Measurements from ENCODE around the gene FRAS1. TPM values are rescaled to one million over a fixed set of nuclear protein-coding genes. Genes with fewer than 3 reads are reported as not detected.

FRAS1 gene
- total and polyA plus RNA-seq, 4 donors = 0.08 to 1.4 (median 0.87) TPM; not detected in 1

DNA sequence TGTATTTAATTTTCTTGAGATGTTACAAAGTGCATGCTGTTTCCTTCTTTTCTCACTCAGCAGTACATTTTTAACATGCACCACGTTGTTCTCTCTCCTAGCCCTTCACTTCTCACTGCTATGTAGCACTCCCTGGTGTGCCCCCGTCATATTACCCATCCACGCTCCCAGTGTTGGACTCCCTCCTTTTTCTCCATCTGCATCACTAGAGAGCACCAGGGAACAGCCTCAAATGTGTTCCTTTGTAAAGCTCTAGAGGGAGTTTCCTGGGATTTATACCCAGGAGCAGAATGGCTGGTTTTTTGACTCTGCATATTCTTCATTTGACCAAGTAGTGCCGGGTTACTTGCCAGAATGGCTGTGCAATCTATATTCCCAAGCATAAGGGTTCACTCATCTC is 254.2 kb downstream of the FRAS1 start:
- Histone ChIP-seq H3K4me3 (ENCODE audit: low read length in 2 of 2) (no peak overlapping the region), H3K9me3 (ENCODE audit: control insufficient read depth, low read length) (no peaks in the 10 kb centered on the region), H3K4me1 (ENCODE audit: control insufficient read depth in 1 of 2, insufficient read depth in 2 of 2, low read length in 2 of 2) (no peaks in the 10 kb centered on the region), H3K36me3 (ENCODE audit: control insufficient read depth in 1 of 2, insufficient read depth in 2 of 2, low read length in 1 of 2) (no peaks in the 10 kb centered on the region), H3K27me3 (ENCODE audit: control insufficient read depth in 1 of 2, insufficient read depth in 2 of 2, low read length in 1 of 2) (no peaks in the 10 kb centered on the region), H3K27ac (ENCODE audit: low read depth in 1 of 2, low read length in 2 of 2) (no peak overlapping the region)
- no peak for DNase-seq
- 75 to 78% methylated on average over 4 of the region's 4 CpGs for WGBS, 2 donors
- intact Hi-C loops (cut with DNase I) = no loop called here
- ATAC-seq (ENCODE audit: low FRiP score) = no peak

DNA sequence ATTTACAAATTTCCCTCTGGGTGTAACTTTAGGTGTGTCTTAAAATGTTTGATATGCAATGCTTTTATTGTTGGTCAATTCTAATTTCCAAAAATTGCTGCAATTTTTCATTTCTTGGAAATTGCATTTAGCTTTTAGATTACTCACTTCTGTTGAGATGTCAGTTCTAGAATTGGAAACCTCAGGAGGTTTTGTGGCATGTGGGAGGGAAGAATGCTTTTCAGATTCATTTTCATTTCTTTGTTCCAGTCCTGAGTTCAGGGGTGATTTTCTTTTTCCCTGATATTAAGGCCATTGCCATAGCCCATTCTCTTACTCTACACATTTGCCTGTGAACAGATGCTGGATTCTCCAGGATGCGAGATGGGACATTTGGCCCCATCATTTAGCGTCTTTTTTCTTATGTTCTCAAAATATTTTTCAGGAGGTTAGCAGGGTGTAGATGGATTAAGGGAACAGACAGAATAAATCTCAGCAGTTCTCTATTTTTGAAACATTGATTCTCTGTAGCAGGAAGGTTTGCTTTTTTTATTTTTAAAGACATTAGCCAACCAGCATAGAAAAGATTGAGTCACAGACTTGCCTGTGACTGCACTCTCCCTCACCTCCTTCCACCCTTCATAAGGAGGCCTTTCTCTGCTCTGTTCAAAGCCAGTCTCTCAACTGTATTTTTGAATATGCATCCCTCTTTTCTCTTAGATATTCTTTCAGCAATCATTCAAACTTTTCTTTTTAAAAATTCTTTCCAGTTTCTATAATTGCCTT is 256.0 kb downstream of the FRAS1 start:
- 93 to 94% methylated on average over 2 of the region's 2 CpGs for WGBS, 2 donors
- Histone ChIP-seq H3K4me1 (ENCODE audit: control insufficient read depth in 1 of 2, insufficient read depth in 2 of 2, low read length in 2 of 2) (no peaks in the 10 kb centered on the region), H3K36me3 (ENCODE audit: control insufficient read depth in 1 of 2, insufficient read depth in 2 of 2, low read length in 1 of 2) (no peaks in the 10 kb centered on the region), H3K27me3 (ENCODE audit: control insufficient read depth in 1 of 2, insufficient read depth in 2 of 2, low read length in 1 of 2) (no peaks in the 10 kb centered on the region), H3K9me3 (ENCODE audit: control insufficient read depth, low read length) (no peaks in the 10 kb centered on the region), H3K27ac (ENCODE audit: low read depth in 1 of 2, low read length in 2 of 2) (no peak overlapping the region), H3K4me3 (ENCODE audit: low read length in 2 of 2) (no peak overlapping the region)
- DNase-seq (no peak), ATAC-seq (ENCODE audit: low FRiP score) (no peak)
- intact Hi-C loops (cut with DNase I) = no loop called here

DNA sequence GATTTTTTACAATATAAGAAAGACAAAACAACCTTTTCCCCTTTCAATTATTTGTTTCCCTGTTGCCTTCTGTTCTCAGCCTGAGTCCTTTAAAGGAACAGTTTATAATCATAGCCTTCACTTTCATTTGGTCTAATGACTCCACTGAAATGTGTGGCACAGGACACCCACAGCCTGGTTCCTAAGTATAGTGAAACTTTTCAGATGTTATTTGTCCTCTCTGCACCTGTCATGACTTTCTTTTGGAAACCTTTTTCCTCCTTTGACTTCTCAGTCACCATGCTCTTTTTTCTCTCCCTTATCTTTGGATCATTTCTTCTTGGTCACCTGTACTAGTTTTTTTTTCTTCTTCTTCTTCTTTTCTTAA is 256.6 kb downstream of the FRAS1 start:
- no peaks in the 10 kb centered on the region for H3K36me3 ChIP-seq (ENCODE audit: control insufficient read depth in 1 of 2, insufficient read depth in 2 of 2, low read length in 1 of 2)
- DNase-seq (no peak), ATAC-seq (ENCODE audit: low FRiP score) (no peak)
- no peaks in the 10 kb centered on the region for H3K9me3 ChIP-seq (ENCODE audit: control insufficient read depth, low read length)
- intact Hi-C loops (cut with DNase I) = no loop called here
- H3K4me3 ChIP-seq (ENCODE audit: low read length in 2 of 2) = no peak overlapping the region
- no peaks in the 10 kb centered on the region for H3K4me1 ChIP-seq (ENCODE audit: control insufficient read depth in 1 of 2, insufficient read depth in 2 of 2, low read length in 2 of 2)
- no peak overlapping the region for H3K27ac ChIP-seq (ENCODE audit: low read depth in 1 of 2, low read length in 2 of 2)
- H3K27me3 ChIP-seq (ENCODE audit: control insufficient read depth in 1 of 2, insufficient read depth in 2 of 2, low read length in 1 of 2) = no peaks in the 10 kb centered on the region

DNA sequence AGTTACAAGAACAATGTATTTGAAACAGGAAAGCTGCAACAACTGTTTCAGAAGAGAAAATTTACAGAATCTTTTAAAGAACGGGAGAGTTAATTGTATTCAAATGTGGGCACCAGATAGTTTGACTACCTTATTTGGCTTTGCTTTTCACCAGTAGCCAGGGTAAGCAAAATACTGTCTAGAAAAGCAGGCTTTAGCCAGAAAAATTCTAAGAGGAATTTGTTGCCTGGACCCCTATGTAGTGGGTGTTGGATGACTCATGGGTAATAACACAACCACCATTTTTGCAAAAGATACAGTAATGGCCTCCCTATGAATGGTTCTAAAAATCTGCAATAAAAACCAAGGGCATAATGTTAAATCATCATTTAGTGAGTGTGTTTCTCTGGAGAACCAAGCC is 261.0 kb downstream of the FRAS1 start:
- Histone ChIP-seq H3K4me1 (ENCODE audit: control insufficient read depth in 1 of 2, insufficient read depth in 2 of 2, low read length in 2 of 2) (no peaks in the 10 kb centered on the region), H3K9me3 (ENCODE audit: control insufficient read depth, low read length) (no peaks in the 10 kb centered on the region), H3K4me3 (ENCODE audit: low read length in 2 of 2) (no peak overlapping the region), H3K27me3 (ENCODE audit: control insufficient read depth in 1 of 2, insufficient read depth in 2 of 2, low read length in 1 of 2) (no peaks in the 10 kb centered on the region), H3K27ac (ENCODE audit: low read depth in 1 of 2, low read length in 2 of 2) (no peak overlapping the region), H3K36me3 (ENCODE audit: control insufficient read depth in 1 of 2, insufficient read depth in 2 of 2, low read length in 1 of 2) (no peaks in the 10 kb centered on the region)
- ATAC-seq (ENCODE audit: low FRiP score) (no peak), DNase-seq (no peak)
- intact Hi-C loops (cut with DNase I) = no loop called here
- 91 to 92% methylated on average over 1 of the region's 1 CpG for WGBS, 2 donors

DNA sequence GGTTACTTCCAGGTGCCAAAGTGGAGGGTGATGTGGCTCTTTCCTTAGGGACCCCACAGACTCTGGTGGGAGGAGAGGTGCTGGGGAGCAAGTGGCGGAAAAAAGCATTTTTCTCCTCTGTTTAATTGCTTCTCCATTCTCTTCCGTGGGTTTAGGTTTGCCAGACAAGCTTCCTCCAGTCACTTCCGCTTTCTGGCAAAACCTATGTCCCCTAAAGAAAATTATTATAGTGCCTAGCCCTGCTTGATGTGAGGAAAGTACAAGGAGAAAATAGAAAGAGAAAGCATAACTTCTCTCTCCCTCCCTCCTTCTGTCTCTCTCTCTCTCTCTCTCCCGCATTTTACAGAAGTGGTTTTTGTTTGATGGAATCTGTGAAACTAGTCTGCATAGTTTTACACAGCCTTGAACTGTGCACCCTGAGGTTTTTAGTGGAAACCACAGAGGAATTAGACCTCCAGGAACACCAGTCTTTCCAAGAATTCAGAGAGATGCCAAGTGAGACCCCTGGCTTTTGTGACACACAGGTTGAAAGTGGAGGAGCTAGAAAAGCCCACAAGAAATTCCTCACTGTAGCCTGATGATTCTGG is 263.3 kb downstream of the FRAS1 start:
- no peak overlapping the region for H3K27ac ChIP-seq (ENCODE audit: low read depth in 1 of 2, low read length in 2 of 2)
- H3K9me3 ChIP-seq (ENCODE audit: control insufficient read depth, low read length) = no peaks in the 10 kb centered on the region
- 84 to 88% methylated on average over 4 of the region's 4 CpGs for WGBS, 2 donors
- ATAC-seq (ENCODE audit: low FRiP score) (no peak), DNase-seq (no peak)
- no peaks in the 10 kb centered on the region for H3K4me1 ChIP-seq (ENCODE audit: control insufficient read depth in 1 of 2, insufficient read depth in 2 of 2, low read length in 2 of 2)
- H3K27me3 ChIP-seq (ENCODE audit: control insufficient read depth in 1 of 2, insufficient read depth in 2 of 2, low read length in 1 of 2) = no peaks in the 10 kb centered on the region
- intact Hi-C loops (cut with DNase I) = no loop called here
- H3K4me3 ChIP-seq (ENCODE audit: low read length in 2 of 2) = no peak overlapping the region
- no peaks in the 10 kb centered on the region for H3K36me3 ChIP-seq (ENCODE audit: control insufficient read depth in 1 of 2, insufficient read depth in 2 of 2, low read length in 1 of 2)

DNA sequence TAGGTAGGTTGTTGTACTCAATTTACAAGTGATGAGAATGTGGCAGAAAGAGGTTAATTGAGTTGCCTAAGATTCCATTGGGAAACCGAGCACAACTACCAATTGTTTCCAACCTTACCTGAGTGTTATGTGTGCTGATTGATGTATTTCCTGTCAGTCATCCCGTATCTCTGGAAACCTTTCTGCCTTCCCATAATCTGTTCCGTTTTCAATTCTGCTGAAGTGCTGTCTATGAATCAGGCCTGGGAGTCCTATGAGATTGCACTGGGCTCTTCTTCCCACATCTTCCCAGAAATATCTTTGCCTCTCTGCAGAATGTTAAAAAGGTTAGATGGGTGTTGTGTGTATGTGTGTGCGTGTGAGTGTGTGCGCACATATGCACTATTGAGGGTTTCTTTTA is 264.9 kb downstream of the FRAS1 start:
- intact Hi-C loops (cut with DNase I) = no loop called here
- no peak for DNase-seq

DNA sequence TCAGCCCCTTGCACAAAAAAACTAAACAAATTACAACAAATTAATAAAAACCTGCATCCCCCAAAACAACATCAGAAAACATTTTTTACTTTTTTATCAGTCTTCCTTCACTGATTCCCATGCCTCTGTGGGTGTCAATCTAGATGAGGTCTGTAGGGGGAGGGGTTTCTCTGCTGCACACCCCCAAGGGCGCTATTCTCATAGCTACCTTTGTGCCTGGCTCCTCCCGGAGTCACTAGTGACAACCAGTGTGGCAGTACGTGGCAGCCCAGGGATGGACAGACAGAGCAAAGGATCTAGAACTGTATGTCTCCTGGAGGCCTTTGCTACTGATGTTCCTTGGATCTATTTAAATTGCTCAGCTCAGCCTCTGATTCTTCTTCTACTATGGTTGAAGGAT is 266.3 kb downstream of the FRAS1 start:
- WGBS, 2 donors = 84 to 92% methylated on average over 3 of the region's 3 CpGs
- no peaks in the 10 kb centered on the region for H3K4me1 ChIP-seq (ENCODE audit: control insufficient read depth in 1 of 2, insufficient read depth in 2 of 2, low read length in 2 of 2)
- H3K36me3 ChIP-seq (ENCODE audit: control insufficient read depth in 1 of 2, insufficient read depth in 2 of 2, low read length in 1 of 2) = no peaks in the 10 kb centered on the region
- no peaks in the 10 kb centered on the region for H3K9me3 ChIP-seq (ENCODE audit: control insufficient read depth, low read length)
- ATAC-seq (ENCODE audit: low FRiP score) = no peak
- no peaks in the 10 kb centered on the region for H3K27me3 ChIP-seq (ENCODE audit: control insufficient read depth in 1 of 2, insufficient read depth in 2 of 2, low read length in 1 of 2)
- H3K4me3 ChIP-seq (ENCODE audit: low read length in 2 of 2) = no peak overlapping the region
- intact Hi-C loops (cut with DNase I) = no loop called here
- no peak for DNase-seq
- no peak overlapping the region for H3K27ac ChIP-seq (ENCODE audit: low read depth in 1 of 2, low read length in 2 of 2)

More for the DNA sequence above, 264.9 kb downstream of the FRAS1 start:
- Histone ChIP-seq H3K36me3 (ENCODE audit: control insufficient read depth in 1 of 2, insufficient read depth in 2 of 2, low read length in 1 of 2) (no peaks in the 10 kb centered on the region), H3K27ac (ENCODE audit: low read depth in 1 of 2, low read length in 2 of 2) (no peak overlapping the region), H3K27me3 (ENCODE audit: control insufficient read depth in 1 of 2, insufficient read depth in 2 of 2, low read length in 1 of 2) (no peaks in the 10 kb centered on the region), H3K9me3 (ENCODE audit: control insufficient read depth, low read length) (no peaks in the 10 kb centered on the region), H3K4me1 (ENCODE audit: control insufficient read depth in 1 of 2, insufficient read depth in 2 of 2, low read length in 2 of 2) (no peaks in the 10 kb centered on the region), H3K4me3 (ENCODE audit: low read length in 2 of 2) (no peak overlapping the region)
- ATAC-seq (ENCODE audit: low FRiP score) = no peak
- WGBS, 2 donors = 93 to 95% methylated on average over 5 of the region's 5 CpGs

DNA sequence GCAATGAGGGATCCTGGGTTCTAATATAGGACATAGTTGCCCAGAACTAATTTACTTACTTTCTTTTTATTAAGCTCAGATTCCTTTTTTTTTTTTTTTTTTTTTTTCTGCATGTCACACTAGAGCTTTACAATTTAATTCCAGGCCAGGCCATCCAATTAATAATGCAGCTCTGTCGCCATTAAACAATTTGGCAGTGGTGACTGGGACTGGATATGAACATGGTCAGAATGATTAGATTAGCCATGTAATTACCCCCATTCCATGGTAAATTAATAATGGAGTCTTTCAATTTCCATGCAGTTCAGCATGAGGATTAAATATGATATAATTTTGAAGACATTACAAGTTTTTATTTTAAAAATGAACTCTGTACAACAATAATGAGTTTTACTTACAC is 267.5 kb downstream of the FRAS1 start:
- Histone ChIP-seq H3K4me1 (ENCODE audit: control insufficient read depth in 1 of 2, insufficient read depth in 2 of 2, low read length in 2 of 2) (no peaks in the 10 kb centered on the region), H3K4me3 (ENCODE audit: low read length in 2 of 2) (no peak overlapping the region), H3K36me3 (ENCODE audit: control insufficient read depth in 1 of 2, insufficient read depth in 2 of 2, low read length in 1 of 2) (no peaks in the 10 kb centered on the region), H3K27me3 (ENCODE audit: control insufficient read depth in 1 of 2, insufficient read depth in 2 of 2, low read length in 1 of 2) (no peaks in the 10 kb centered on the region), H3K27ac (ENCODE audit: low read depth in 1 of 2, low read length in 2 of 2) (no peak overlapping the region), H3K9me3 (ENCODE audit: control insufficient read depth, low read length) (no peaks in the 10 kb centered on the region)
- DNase-seq = no peak
- 93 to 95% methylated on average over 1 of the region's 1 CpG for WGBS, 2 donors
- intact Hi-C loops (cut with DNase I) = no loop called here
- no peak for ATAC-seq (ENCODE audit: low FRiP score)

Measured in aorta (tissue), 5 donors.